DMS 273 treated with DMSO at 0.1 percent for 48 hours (cell line): ENCODE measurements around the gene ZBTB9.

ENCODE experiments used
- DNase-seq: peaks from one replicate; lab custom pipeline; 2025; lab: John Stamatoyannopoulos, UW

ZBTB9 gene

DNA sequence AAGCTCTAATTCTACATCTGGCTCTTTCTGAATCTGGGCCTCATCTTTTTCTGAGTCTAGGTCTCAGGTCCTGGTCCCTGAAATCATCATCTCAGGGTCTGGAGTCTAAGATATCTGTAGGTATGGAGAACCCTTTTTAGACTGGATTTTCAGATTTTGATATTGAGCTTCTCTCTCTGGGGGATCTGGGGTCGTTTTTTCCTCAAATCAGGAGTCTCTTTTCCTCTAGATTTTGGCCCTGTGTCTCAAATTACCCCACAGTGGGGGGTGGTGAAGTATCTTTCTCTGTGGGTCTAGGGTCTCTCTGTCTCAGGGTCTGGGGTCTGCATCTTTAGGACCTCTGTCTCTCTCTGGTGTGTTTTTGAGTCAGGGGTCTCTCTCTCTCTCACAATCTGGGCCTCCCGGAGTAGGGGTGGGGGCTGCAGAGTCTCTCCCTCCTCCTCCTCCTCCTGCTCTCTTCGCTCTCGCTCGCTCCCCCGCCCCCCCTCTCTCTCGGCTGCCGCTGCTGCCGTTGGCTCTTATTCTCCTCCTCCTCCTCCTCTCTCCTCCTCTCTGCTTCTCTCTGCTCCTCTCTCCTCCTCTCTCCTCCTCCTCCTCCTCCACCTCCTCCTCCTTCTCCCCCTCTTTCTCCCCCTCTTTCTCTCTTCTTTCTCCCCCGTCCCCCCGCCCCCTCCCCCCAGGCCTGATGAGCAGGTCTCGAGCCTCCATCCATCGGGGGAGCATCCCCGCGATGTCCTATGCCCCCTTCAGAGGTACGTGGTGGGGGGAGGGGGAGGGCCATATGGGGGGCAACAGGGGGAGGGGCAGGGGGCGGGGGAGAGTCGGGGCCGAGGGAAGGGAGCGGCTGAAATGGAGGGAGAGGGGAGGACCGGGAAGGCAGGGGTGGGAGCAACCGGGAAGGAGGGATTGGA is 34.5 kb upstream of the ZBTB9 start, which contains the start of gene SYNGAP1:
Gene SYNGAP1 (plus strand): TSS at position 486 of the 911 bp plus-strand sequence. CDS start 200 bp downstream, at position 686.
- DNase-seq, result peak; percentile 39

DNA sequence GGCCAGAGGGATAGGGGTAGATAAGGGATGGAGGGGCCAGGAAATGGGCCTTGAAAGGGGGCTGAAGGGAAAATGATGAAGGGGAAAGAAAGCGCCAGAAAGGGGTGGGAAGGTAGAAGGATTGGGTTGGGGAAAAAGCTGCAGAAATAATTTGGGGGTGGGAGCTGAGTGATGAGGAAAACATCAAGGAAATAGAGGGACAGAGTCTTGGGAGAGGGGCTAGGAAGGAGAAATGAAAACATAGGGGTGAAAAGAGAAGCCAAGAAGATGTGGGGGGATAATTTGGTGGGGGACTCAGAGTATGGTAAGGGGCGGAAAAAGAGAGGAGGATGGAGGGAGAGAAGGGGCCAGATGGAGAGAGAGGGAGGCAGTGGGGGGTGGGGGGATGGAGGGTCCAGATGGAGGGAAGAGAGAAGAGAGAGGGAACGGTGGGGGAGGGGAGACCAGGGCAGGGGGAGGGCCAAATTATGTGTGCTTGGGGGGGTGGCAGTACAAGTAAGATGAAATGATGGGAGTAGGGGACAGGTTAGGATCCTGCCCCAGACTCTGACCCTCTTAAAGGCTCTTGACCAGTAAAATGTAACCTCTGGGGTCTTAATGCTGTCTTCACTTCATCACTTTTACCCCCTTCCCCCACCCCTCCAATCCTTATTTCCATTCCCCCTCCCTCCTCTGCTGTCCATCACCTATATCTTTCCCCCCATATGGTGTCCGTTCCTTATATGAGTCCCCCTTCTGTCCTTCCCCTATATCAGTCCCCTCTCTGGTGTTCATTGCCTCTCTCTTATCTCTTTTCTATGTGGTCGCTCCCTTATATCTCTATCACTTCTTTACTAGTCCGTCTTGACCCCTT is 33.7 kb upstream of the ZBTB9 start:
- no peak for DNase-seq

DNA sequence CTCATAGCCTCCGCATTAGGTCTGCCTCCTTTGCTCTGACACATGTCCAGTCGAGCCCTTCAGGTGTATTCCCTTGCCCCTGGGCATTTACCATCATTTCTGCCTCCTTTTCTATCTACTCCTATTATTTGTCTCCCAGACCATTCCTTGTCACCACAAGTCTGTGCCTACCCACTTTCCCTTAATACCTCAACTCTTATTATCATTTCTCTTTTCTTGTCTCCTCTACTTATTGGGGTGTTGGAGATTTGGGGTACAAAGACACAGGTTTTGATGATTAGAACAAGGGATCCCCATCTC is 33.1 kb upstream of the ZBTB9 start:
- no peak for DNase-seq

GRCh38 chr6:33423777-33424176 is 30.6 kb upstream of the ZBTB9 start:
- no peak for DNase-seq

- no peak for DNase-seq
Observed at GRCh38 chr6:33424855-33425667, 29.3 kb upstream of the ZBTB9 start.

DNA sequence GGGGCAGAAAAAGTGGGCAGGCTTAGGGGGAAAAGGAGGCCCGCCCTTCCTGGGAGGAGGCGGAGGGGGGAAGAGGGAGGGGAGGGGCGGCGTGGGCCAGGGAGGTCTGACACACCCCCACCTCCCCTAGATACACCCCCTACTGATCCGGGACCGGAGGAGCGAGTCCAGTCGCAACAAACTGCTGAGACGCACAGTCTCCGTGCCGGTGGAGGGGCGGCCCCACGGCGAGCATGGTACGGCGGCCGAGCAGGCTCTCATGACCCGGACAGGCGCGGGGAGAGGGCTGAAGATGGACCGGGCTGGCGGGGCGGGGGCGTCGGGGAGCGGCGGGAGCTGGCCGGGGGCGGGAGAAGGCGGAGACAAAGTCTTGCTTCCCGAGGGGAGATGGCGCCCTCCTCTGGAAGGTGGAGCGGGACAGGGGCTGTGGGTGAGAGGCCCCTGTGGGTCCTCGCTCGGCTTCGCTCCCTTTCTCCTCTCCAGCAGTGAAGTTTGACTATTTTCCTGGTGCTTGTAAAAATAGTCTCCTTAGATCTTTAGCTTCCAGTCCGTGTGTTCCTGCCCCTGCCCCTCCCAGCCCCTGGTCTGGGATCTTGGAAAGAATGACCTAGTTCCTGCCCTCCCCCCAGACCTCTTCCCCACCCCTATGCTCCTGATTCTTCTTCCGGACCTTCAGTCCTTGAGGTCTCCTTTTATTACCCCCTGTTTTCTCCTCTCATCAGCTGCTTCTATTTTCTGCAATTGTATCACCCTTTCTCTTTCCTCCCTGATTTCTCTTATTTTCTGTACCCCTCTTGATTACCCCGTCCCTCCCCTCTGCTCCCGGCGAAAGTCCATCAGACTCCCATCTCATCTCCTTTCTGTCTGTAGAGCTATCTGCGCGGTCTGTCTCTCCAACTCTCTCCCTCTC is 28.5 kb upstream of the ZBTB9 start:
- DNase-seq, result peak; percentile 60

DNA sequence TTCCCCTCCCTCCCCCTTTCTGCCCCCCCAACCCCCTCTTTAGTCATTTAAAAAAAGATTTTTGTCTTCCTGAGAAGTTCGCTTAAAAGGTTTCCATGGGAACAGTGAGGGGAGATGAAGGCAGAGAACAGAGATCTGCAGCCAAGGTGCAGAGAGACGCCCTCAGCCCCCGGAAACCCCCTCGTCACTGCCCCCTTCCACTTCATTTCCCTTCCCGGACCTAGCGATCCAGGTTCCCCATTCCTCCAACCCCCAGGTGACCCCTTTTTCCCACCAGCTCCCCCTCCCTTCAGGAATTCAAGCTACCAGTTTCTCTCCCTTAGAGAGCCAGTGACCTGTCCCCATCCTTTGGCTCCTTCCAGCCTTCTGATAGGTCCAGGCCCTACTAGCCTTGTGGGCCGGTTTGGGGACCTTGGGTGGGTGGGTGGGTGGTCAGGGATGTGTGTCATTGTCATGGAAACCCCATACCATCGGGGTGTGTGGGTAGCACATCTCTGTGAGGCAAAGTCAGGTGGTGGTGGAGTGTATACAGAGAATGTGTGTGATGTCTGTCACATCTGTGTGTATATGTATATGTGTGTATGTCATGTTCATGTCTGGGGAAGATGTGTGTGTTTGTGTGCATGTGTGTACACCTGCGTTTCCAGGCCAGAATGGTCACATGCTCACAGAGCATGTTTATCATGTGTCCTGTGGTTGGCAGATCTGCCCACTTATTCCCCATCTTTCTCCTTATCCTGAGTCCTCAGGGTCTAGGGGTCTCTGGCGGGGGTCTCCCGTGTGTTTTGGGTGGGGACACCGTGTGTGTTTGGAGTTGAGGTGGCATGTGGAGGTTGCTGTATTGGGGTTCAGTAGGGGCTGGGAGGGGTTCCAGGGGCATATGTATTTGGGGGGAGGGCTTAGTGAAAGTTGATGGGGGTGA is 27.5 kb upstream of the ZBTB9 start:
- no peak for DNase-seq

DNA sequence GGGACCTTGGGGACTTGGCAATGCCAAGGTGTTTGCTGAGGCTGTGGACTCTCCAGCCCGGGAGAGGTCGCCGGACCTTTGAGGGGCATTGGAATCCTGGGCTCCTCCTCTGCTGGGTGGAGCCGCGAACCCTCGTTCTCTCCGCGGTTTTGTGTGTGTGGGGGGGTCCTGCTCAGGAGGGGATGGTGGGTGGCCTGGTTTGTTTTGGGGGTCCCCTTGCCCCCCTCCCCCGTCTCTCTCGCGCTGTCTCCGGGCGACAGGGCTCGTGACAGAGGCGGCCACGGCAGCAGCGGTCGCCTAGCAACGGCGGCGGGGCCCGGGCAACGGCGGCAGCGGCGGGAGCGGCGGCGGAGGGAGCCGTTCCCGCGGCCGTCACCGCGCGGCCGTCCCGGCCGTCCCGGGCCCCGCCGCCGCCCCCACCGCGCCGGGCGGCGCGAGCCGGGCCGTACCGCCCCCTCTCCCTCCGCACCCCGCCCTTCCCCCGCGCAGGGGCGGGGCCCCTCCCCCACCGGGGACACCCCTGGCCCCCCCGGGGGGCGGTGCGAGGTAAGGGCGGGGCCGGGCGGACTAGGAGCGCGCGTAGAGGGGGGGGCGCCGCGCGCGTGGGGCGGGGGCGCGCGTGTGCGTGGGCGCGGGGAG is 26.7 kb upstream of the ZBTB9 start:
- no peak for DNase-seq

GRCh38 chr6:33428224-33428965 is 26.0 kb upstream of the ZBTB9 start:
- DNase-seq, result peak; percentile 33

- DNase-seq, result no peak
Observed at GRCh38 chr6:33428966-33429749, 25.2 kb upstream of the ZBTB9 start.

DNA sequence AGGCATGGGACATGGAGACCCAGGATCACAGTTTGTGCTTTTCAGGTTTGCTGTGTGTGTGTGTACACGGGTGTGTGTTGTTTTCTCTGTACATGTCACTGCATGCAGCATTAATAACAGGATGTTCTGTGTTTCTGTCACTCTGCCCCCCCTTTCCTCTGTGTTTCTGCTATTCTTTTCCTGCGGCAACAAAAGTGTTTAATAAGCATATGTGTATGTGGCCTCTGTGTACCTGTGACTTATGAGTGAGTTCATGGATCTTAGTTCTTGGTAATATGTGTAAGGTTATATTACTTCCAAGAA is 24.7 kb upstream of the ZBTB9 start:
- no peak for DNase-seq

DNA sequence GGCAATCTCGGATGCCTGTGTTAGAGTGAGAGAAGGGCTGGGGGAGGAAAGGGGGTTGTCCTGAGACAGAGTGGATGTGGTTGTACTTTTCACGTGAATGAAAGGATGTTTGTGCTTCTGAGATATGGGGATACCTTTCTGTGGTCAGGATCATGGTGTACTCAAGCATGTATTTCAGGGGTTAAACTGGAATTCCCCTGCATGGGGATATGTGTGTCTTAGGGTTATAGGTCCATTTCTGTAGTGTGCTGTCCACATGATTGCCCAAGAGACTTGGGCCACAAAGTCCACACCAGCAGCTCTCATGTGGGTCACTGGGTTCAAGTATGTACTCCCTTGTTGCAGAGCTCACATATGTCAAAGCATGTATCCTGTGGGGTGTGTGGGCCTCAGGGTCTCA is 24.0 kb upstream of the ZBTB9 start:
- no peak for DNase-seq

- DNase-seq, result no peak
Observed at GRCh38 chr6:33430991-33431879, 23.1 kb upstream of the ZBTB9 start.

DNA sequence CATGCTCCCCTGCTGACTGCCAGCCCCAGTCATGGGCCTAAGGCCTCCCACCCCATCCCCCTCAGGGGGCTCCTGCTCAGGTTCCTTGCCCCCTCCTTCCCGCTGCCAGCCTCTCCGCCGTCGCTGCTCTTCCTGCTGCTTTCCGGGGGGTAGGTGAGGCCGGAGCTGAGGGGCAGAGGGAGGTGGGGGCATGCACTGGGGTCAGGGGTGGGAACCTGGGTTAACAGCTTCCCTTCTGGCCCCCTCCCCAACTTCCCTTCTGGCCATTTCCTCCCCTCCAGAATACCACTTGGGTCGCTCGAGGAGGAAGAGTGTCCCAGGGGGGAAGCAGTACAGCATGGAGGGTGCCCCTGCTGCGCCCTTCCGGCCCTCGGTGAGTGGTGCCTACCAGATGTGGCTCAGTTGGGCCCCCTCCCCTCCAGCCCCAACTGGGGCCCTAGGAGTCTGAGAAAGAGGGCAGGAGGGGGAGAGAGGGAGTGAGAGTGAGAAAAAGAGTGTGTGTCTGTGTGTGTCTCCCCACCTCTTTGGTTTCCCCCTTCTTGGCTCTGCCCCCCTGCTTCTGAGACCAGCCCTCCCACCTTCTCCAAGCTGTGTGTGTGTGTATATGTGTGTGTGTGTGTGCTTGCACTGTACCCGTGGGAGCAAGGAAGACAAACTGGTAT is 22.4 kb upstream of the ZBTB9 start:
- DNase-seq, result no peak

DNA sequence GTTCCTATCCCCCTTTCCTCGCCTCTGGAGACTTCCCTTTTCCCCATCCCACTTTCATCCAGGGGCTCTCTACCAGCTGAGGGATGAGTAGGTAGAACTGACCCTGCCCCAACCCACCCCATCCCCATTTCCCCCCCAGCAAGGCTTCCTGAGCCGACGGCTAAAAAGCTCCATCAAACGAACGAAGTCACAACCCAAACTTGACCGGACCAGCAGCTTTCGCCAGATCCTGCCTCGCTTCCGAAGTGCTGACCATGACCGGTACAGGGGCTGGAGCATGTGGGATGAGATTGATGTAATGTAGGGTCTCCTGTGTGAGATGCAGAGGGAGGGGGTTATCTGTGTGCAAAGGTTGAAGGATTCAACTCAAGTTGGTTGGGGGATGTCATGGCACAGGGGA is 21.8 kb upstream of the ZBTB9 start:
- no peak for DNase-seq

- DNase-seq, result no peak
Observed at GRCh38 chr6:33433001-33433543, 21.3 kb upstream of the ZBTB9 start.
